Measurements from ENCODE around the gene JAKMIP1. TPM values are rescaled to one million over a fixed set of nuclear protein-coding genes. Genes with fewer than 3 reads are reported as not detected.

The JAKMIP1 gene
- polyA plus RNA-seq, 3 donors: 0.08 TPM; not detected in 2

GRCh38 chr4:5999356-5999755 lies 201.0 kb downstream of the JAKMIP1 start:
- Mint-ChIP-seq H3K27ac (no peak overlapping the region), H3K27me3 (ENCODE audit: low read depth in 3 of 3) (peaks cover 0 to 6% (median 2%) of the 10 kb centered on the region in 3 donors), H3K4me3 (no peak overlapping the region), H3K9me3 (no peaks in the 10 kb centered on the region), H3K4me1 (peaks cover 2% of the 10 kb centered on the region), H3K36me3 (no peaks in the 10 kb centered on the region)
- Histone ChIP-seq H3K36me3 (replicated peaks in 1 of 2; ENCODE audit: control insufficient read depth in 1 of 2, insufficient read depth in 2 of 2, low read length in 2 of 2) (no peaks in the 10 kb centered on the region), H3K9ac (ENCODE audit: insufficient read depth, low read length, poor library complexity, severe bottlenecking) (no peak overlapping the region), H3K4me1 (ENCODE audit: control insufficient read depth in 1 of 2, insufficient read depth in 2 of 2, low read length in 2 of 2) (no peaks in the 10 kb centered on the region), H2AFZ (ENCODE audit: insufficient read depth, low read depth, low read length, poor library complexity, severe bottlenecking) (no peak overlapping the region), H3K27ac (ENCODE audit: low read depth in 1 of 2, low read length in 2 of 2) (no peak overlapping the region), H3K27me3 (ENCODE audit: control insufficient read depth in 2 of 2, insufficient read depth in 2 of 2, low read length in 2 of 2) (no peaks in the 10 kb centered on the region), H3K4me3 (replicated peaks in 1 of 3; ENCODE audit: low read depth in 2 of 3, low read length in 3 of 3) (no peak overlapping the region), H3K79me2 (ENCODE audit: insufficient read depth, low read length) (no peaks in the 10 kb centered on the region), H3K4me2 (replicated peaks; ENCODE audit: extremely low read depth, low read length, poor library complexity, severe bottlenecking) (no peak overlapping the region), H4K20me1 (ENCODE audit: insufficient read depth, low read length) (no peaks in the 10 kb centered on the region), H3K9me3 (replicated peaks in 1 of 2; ENCODE audit: control insufficient read depth in 1 of 2, insufficient read depth in 1 of 2, low read length in 2 of 2) (no peaks in the 10 kb centered on the region)
- WGBS (ENCODE audit: insufficient coverage): 40% methylated on average over 3 of the region's 6 CpGs
- TF ChIP-seq CTCF (IDR thresholded peaks at IDR 0.05): no peak
- intact Hi-C loops (cut with micrococcal nuclease): loop anchor here in 1 of 2 donors (5.0 kb wide), 1 partner anchor 328 kb away; no protein-coding TSS in a partner anchor
- no peak for DNase-seq

GRCh38 chr4:5998333-5998936 lies 201.9 kb downstream of the JAKMIP1 start:
- Histone ChIP-seq H3K4me2 (replicated peaks; ENCODE audit: extremely low read depth, low read length, poor library complexity, severe bottlenecking) (no peak overlapping the region), H3K9ac (ENCODE audit: insufficient read depth, low read length, poor library complexity, severe bottlenecking) (no peak overlapping the region), H3K9me3 (replicated peaks in 1 of 2; ENCODE audit: control insufficient read depth in 1 of 2, insufficient read depth in 1 of 2, low read length in 2 of 2) (no peaks in the 10 kb centered on the region), H3K79me2 (ENCODE audit: insufficient read depth, low read length) (no peaks in the 10 kb centered on the region), H4K20me1 (ENCODE audit: insufficient read depth, low read length) (no peaks in the 10 kb centered on the region), H3K27me3 (ENCODE audit: control insufficient read depth in 2 of 2, insufficient read depth in 2 of 2, low read length in 2 of 2) (no peaks in the 10 kb centered on the region), H3K4me1 (ENCODE audit: control insufficient read depth in 1 of 2, insufficient read depth in 2 of 2, low read length in 2 of 2) (no peaks in the 10 kb centered on the region), H3K36me3 (replicated peaks in 1 of 2; ENCODE audit: control insufficient read depth in 1 of 2, insufficient read depth in 2 of 2, low read length in 2 of 2) (no peaks in the 10 kb centered on the region), H3K4me3 (replicated peaks in 1 of 3; ENCODE audit: low read depth in 2 of 3, low read length in 3 of 3) (no peak overlapping the region), H2AFZ (ENCODE audit: insufficient read depth, low read depth, low read length, poor library complexity, severe bottlenecking) (no peak overlapping the region), H3K27ac (ENCODE audit: low read depth in 1 of 2, low read length in 2 of 2) (no peak overlapping the region)
- Mint-ChIP-seq H3K4me1 (peaks cover 2% of the 10 kb centered on the region), H3K36me3 (no peaks in the 10 kb centered on the region), H3K4me3 (no peak overlapping the region), H3K27ac (no peak overlapping the region), H3K27me3 (ENCODE audit: low read depth in 3 of 3) (peaks cover 0 to 6% (median 2%) of the 10 kb centered on the region in 3 donors), H3K9me3 (no peaks in the 10 kb centered on the region)
- TF ChIP-seq CTCF (IDR thresholded peaks at IDR 0.05): peak; percentile 84
- WGBS (ENCODE audit: insufficient coverage): 6% methylated on average over 8 of the region's 9 CpGs
- DNase-seq: peak in 2 of 3 donors; percentile 3 to 15
- intact Hi-C loops (cut with micrococcal nuclease): loop anchor here in 1 of 2 donors (5.0 kb wide), 1 partner anchor 329 kb away; no protein-coding TSS in a partner anchor

All from CD14-positive monocyte (primary cell).